GM19099 (cell line): ENCODE results near the gene KCTD13.

Experiments used
- POLR2A ChIP-seq: IDR thresholded peaks from 3 replicates; pipeline ENCODE4 v1.6.1; 2011; ENCODE audit warnings: low read depth; ENCODE audit not compliant: insufficient read length; ENCODE audit errors: extremely low read depth

Gene KCTD13

DNA sequence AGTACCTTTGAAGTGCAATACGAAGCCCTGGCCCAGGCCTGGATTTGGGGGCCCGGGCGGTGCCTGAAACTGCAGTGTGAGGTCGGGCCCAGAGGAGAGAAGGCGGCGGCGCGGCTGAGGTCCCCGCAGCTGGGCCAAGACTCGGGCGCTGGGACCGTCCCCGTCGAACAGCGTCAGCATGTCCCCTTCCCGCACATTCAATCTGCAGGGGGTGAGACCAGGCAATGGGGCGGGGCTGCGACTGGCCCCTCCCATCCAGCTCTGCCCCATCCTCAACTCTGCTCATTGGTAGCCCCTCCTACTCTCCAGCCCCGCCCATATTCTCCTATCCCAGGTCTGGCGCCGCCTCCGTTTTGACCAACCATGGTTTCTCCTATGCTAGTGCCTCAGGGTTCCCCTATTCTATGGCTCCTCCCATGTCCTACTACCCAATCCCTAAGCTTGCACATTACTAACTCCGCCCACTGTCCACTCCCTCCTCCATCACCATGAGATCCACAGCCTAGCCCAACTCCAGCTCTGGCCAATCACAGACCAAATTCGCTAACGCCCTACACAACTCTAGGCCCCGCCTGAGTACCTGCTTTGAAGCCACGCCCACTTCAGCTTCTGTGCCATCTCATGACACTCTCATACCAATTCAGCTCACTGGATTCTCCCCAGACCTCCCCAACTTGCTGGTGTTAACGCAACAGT lies 48.6 kb downstream of the KCTD13 start:
- no peak for TF ChIP-seq POLR2A

DNA sequence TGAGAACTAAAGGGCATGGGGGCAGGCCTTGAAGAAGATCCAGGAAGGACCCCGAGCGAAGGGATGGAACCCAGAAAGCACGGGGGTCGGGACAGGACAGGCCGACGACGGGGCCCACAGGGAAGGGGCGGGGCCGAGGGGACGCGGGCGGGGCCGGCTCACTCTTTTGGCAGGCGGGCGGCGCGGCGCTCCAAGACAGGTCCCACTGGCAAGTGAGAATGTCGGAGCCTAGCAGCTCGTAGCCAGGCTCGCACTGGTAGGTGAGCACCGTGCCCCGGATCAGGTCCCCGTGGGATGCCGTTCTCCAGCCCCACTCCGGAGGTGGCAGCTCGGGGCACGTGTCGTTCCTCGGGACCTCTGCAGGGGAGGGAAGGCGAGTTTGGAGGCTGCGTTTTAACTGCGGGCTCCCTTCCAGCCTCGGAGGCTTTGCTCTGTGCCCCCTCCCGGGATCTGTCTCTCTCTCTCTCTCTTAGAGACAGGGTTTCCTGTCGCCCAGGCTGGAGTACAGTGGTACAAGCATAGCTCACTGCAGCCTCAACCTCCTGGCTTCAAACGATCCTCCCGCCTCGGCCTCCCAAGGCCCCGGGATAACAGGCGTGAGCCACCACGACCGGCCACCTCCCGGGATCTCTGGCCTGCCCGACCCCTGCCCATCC lies 49.3 kb downstream of the KCTD13 start:
- TF ChIP-seq POLR2A = no peak

DNA sequence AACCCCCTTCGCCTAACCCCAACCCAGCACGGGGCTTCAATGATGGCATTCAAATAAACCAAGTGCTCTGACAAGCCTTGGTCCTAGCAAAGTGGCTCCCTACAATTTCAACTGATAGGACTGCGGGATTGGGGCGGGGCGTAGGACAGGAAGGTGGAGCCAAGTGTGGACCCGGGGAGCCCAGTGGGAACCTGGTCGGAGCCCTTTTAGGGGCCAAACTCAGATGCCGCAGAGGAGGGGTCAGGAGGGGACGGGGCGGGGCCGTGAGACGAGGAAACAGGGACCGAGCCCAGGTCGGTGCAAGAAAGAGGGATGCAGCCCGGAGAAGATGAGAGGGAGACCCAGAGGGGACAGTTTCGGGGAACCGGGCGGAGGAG lies 49.8 kb downstream of the KCTD13 start:
- no peak for TF ChIP-seq POLR2A

DNA sequence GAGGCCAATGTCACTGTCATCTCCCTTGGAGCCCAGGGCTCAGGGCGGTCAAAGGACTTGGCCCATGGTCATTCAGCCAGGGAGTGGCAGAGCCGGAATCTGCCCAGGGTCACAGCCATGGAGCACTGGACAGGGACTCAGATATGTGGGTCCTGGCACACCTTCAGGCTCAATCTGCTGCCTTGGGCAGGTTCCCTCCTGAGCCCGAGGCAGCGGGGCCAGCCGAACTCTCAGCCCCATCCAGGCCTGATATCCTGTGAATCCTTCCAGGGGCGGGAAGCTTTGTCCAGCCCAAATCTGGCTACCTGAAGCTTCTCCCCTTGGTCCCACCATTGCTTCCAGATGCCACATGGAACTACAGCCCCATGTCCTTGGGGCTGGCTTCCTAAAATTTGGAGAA lies 50.8 kb downstream of the KCTD13 start:
- TF ChIP-seq POLR2A = no peak

DNA sequence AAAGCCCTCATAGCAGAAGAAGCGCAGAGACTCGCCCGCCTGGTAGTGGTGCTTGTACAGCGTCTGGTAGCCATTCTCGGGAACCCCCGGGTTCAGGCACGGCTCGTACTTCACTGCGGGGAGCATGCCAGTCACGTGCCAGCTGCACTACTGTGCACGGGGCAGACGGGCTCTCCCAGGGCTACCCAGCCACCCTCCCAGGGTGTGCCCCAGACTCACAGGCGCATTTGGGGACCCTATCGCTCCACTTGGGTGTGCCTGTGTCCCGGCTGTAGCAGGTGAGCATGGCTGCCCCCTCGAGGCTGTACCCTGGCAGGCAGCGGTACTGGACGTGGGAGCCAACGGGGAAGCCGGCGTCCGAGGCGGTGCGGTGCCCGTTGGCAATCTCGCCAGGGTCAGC lies 52.7 kb downstream of the KCTD13 start:
- no peak for TF ChIP-seq POLR2A

DNA sequence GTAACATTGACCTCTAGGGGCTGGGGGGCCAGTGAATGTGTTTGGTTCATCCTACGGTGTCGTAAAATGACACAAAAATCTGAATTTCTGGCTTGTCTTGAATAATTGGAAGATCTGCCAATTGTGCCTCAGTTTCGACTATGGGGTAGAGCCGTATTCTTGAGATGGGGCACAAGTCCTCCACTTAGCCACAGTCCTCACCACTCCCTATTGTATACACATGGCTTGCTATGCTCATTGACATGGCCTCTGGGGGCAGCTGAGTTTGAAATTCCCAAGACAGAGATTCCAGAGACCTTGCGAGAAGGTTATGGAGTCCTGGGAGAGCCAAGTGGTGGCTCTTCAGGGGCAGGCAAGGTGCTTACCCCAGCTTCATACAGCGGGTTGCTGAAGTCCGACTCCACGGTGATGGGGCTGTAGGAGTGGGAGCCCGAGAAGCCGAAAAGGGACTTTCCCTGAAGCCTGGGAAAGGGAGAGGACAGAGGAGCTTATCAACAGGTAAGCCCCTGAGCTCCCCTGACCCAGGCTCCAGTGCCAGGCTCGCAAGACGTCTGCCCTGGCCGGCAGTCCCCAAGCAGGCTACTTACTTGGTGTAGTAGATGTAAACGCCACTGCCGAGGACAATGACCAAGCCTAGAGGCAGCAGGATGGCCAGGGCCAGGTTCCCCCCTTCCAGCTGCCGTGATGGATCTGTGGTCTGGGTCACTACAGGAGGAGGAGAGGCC lies 54.0 kb downstream of the KCTD13 start:
- no peak for TF ChIP-seq POLR2A

DNA sequence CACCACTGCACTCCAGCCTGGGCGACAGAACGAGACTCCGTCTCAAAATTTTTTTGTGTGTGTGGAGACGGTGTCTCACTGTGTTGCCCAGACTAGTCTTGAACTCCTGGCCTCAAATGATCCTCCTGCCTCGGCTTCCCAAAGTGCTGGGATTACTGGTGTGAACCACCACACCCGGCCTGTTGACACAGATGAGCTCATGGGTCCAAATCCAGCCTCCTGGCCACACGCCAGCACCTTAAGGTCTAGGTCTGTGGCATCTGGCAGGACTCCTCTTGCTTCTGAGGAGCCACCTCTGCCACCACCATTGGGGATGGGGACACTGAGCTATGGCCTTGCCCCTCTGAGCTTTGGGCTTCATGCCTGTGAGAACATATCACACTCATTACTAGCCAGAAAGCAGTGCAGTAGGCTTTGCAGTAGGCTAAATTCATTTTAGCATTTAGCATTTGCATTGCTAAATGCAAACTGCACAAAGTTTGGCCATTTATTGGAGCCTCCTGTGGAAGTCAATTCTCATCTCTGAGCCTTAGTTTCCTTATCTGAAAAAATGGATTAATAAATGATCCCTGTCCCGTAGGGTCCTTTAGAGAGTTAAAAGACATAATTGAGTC lies 57.5 kb downstream of the KCTD13 start:
- TF ChIP-seq POLR2A = no peak

DNA sequence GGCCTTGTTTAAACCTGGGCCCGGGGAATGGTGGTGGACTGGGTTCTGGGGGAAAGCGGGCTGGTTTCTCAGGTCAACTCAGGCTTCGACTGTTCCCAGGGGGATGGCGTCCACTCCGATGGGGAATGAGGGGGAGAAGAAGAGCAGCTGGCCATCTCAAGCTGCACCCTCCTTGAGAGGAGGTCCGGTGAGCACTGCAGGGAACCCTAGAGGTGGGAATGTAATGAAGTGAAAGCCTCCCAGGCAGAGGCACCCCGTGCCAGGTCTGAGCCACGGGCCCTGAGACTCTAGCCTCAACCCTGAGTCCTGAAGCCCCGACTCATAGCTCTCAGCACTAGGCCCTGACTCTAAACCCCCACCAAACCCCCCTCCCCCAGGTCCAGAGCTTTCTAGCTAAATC lies 61.8 kb downstream of the KCTD13 start:
- TF ChIP-seq POLR2A = no peak

DNA sequence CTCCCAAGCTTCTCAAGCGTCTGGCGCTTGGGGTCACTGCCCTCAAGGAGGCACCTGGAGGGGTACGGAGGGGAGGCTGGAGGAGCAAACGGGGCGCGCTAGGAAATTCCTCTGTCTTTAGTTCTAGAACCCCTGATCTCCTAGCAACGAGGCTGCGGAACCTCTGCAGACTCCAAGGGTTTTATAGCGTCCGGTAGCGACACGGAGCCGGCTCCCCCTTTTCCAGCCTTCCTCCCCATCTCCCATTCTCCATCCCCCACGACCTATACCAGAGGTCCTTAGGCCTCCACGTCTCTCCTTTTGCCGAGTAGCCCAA lies 62.4 kb downstream of the KCTD13 start:
- no peak for TF ChIP-seq POLR2A

DNA sequence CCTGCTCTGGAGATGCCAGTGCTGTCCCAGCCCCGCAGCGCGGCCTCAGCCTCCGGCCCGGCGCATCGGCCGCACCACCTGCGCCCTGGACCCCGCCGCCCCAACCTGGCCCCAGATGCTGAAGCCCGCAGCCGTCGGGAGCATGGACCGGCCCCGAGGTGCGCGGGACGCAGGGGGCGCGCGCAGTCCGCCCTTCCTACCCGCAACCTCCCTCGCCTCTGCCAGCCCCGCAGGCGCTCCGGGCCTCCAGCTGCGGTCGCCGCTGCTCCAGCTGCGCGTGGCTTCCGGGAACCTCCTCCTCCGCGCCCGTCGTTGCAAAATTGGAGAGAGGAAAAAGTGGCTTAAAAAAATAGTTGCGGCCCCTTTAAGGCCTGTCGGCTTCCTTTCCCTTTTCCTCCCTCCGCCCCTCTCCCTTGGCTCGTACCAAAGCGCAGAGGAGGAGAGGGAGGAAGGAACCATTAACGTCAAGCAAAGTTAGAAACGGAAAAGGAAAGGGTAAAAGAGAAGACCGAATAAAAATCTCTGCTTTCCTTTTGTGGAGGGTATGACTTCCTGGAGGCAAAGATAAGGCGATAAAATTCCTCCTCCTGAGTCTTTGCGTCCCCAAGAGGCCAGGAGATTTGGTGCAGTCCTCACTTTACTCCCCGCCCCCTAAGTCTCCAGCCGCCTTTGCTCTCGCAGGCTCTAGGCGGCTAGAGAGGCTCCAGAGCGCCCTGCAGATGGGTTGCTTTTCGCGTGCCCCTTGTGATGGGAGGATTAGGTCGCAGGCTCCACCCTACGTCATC lies 63.0 kb downstream of the KCTD13 start, which contains the start of gene CDIPT:
Gene CDIPT, minus strand, starts transcription at position 343 of the 785 bp plus-strand sequence. CDS start 369 bp downstream, outside the sequence.
- TF ChIP-seq POLR2A = no peak

DNA sequence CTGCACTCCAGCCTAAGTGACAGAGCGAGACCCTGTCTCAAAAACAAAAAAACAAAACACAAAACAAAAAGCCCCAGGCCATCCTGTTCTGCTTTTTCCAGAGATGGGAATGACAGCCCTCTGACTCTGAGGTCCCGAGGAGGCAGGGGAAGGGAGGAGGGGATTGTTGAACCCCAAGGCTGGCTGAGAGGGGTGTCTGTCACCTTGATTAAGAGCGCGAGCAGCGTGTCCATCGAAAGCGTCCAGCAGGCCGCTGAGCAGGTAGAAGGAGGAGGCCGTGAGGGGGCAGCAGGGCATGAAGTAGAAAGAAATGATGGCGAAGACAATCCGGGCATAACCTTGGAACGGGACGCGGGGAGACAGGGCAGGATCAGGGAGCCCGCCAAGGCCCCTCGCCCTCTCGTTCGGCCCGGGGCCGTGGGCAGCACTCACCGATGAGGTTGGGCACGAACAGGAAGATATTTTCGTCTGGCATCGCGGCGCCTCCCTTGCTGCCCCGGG lies 63.6 kb downstream of the KCTD13 start:
- no peak for TF ChIP-seq POLR2A

DNA sequence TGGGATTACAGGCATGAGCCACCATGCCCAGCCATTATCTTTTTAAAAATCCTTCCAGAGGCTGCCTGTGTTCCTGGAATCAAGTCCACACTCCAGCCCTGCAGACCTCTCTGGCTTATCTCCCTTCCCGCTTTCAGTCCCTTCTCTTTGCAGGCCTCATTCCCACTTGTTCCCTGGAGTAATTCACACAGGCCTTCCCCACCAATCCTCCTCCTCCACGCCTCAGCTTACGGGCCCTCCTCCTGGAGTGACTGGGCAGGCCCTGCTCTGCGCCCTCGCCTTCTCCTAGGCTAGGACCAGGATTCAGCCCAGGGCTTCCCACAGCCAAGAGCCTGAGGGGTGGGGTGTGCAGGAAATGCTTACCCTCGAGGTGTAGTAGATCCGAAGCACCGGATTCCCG lies 65.8 kb downstream of the KCTD13 start:
- no peak for TF ChIP-seq POLR2A

DNA sequence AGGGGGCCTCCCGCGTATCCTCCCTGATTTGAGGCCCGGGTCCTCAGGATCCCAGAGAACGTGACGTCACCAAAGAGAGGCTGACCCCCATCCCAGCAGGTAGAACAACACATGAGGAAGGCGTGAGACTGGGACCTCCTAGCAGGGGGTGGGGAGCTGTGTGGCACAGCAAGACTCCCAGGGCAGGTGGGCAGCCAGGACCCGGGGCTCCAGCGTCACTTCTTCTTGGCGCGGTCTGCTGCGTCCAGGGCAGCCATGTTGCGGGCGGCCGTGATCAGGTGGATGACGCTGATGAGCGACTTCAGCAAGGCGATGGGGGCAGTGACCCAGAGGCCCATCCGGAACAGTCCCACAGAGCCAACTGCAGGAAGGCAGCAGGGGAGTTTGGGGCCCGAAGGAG lies 67.1 kb downstream of the KCTD13 start:
- no peak for TF ChIP-seq POLR2A

DNA sequence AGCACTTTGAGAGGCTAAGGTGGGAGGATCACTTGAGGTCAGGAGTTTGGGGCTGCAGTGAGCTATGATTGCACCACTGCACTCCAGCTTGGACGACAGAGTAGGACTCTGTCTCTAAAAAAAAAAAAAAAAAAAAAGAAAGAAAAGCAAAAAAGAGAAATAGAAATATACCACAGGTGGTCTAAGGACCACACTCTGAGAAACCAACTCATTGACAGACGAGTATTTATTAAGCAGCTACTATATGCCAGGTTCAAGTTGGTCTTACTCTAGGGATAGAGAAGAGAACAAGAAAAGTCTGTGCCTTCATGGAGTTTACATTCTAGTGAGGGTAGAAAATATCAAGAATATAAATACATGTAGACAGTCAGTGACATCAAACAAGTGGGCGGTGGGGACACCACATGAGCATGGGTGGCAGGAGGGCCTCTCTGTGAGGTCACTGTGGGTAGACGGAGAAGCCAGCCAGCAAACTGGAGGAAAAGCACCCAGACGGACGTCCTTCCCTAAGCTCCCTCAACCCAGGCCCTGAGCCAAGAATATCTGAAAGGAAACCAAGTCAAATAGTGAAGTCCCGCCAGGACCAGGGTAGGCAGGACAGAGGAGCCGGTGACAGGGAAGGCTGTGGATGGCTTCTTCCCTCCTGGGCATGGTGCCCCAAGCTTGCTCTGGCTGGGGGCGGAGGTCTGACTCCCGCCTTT lies 67.7 kb downstream of the KCTD13 start:
- TF ChIP-seq POLR2A = no peak
